SU-DHL-6 (cell line): Measurements from ENCODE around the gene TH.

Experiments
- H2AFZ ChIP-seq: fragments of 200-600 bp; sonication (generic); 2 replicates; pipeline ENCODE4 v1.6.1; 2014; ENCODE audit warnings: low read depth, mild to moderate bottlenecking, moderate library complexity, mixed read lengths, antibody characterized with exemption, low read length; ENCODE audit not compliant: severe bottlenecking
- H3F3A ChIP-seq: fragments of 200-600 bp; shearing (Covaris generic); 2 replicates; pipeline ENCODE4 v1.6.0; 2016; ENCODE audit warnings: antibody characterized with exemption, mild to moderate bottlenecking; ENCODE audit not compliant: insufficient read depth
- H3K27ac ChIP-seq: fragments of 200-600 bp; sonication (generic); 2 replicates; pipeline ENCODE4 v1.5.1; 2016; ENCODE audit warnings: low read depth, mild to moderate bottlenecking, low read length, moderate library complexity, mixed read lengths
- H3K27me3 ChIP-seq: fragments of 200-600 bp; sonication (generic), shearing (Covaris generic); 2 replicates; pipeline ENCODE4 v1.6.0; 2014; ENCODE audit warnings: mild to moderate bottlenecking, low read length
- H3K36me3 ChIP-seq: fragments of 200-600 bp; sonication (generic); 2 replicates; pipeline ENCODE4 v1.6.1; 2014; ENCODE audit warnings: mild to moderate bottlenecking, low read length, mixed read lengths
- H3K4me2 ChIP-seq: fragments of 300-600, 200-600 bp; shearing (Covaris generic), sonication (generic); 2 replicates; pipeline ENCODE4 v1.6.0; 2014; ENCODE audit warnings: low read length, low read depth, mild to moderate bottlenecking; ENCODE audit not compliant: poor library complexity, severe bottlenecking
- H3K4me3 ChIP-seq: fragments of 200-600 bp; sonication (generic); 2 replicates; pipeline ENCODE4 v1.5.1; 2014; ENCODE audit warnings: antibody characterized with exemption, low read length, mild to moderate bottlenecking, mixed read lengths; ENCODE audit not compliant: insufficient read depth, poor library complexity, severe bottlenecking
- H3K79me2 ChIP-seq: fragments of 200-600 bp; sonication (generic); 2 replicates; pipeline ENCODE4 v1.6.1; 2014; ENCODE audit warnings: mild to moderate bottlenecking, low read length, moderate library complexity; ENCODE audit not compliant: insufficient read depth
- H3K9ac ChIP-seq: fragments of 200-600 bp; sonication (generic); 2 replicates; pipeline ENCODE4 v1.7.0; 2014; ENCODE audit warnings: mild to moderate bottlenecking, low read length
- H3K9me2 ChIP-seq: fragments of 200-600 bp; sonication (generic); replicated peaks from 2 replicates; pipeline ENCODE4 v1.6.1; 2014; ENCODE audit warnings: low read length; ENCODE audit not compliant: insufficient read depth
- H3K9me3 ChIP-seq: fragments of 200-600 bp; sonication (generic); 2 replicates; pipeline ENCODE4 v1.6.1; 2014; ENCODE audit warnings: low read length, mixed read lengths; ENCODE audit not compliant: insufficient read depth
- H4K20me1 ChIP-seq: fragments of 200-600 bp; sonication (generic); 2 replicates; pipeline ENCODE4 v1.6.1; 2014; ENCODE audit warnings: low read depth, mild to moderate bottlenecking, antibody characterized with exemption, low read length, moderate library complexity, mixed read lengths
- EZH2phosphoT487 ChIP-seq: fragments of 200-600 bp; sonication (generic), shearing (Covaris generic); conservative IDR thresholded peaks from 2 replicates; pipeline ENCODE4 v1.6.1; 2018; ENCODE audit warnings: mild to moderate bottlenecking, antibody characterized with exemption, low read length, moderate library complexity, mixed read lengths
- TF ChIP-seq, protein P1 (sequence below): fragments of 200-600 bp; sonication (generic); IDR thresholded peaks from one replicate; pipeline ENCODE4 v1.5.1; 2017; ENCODE audit warnings: antibody characterized with exemption, mild to moderate bottlenecking, low read length, moderate library complexity; ENCODE audit not compliant: insufficient read depth, poor library complexity, severe bottlenecking

The TH gene

DNA sequence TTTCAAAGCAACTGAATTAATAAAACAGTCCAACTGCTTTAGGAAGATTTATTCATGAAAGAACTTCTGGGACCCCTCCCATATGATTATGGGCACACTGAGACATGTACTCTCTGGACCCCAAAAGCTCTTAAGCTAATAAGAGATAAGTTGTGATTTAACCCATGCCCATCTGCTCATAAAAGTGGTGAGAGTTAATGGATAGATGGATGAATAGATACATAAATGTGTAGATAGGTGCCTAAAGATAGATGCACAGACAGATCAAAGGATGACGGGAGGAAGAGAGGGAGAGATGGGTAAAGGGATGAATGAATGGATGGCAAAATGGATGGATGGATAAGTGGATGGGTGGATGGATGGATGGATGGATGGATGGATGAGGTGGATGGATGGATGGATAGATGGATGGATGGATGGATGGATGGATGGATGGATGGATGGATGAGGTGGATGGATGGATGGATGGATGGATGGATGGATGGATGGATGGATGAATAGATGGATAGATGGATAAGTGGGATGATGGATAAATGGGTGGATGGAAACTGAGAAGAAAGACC, 29.4 kb upstream of the TH start:
- no peaks in the 10 kb centered on the region for H3K36me3 ChIP-seq
- H4K20me1 ChIP-seq = no peaks in the 10 kb centered on the region
- TF ChIP-seq, protein P1, sequence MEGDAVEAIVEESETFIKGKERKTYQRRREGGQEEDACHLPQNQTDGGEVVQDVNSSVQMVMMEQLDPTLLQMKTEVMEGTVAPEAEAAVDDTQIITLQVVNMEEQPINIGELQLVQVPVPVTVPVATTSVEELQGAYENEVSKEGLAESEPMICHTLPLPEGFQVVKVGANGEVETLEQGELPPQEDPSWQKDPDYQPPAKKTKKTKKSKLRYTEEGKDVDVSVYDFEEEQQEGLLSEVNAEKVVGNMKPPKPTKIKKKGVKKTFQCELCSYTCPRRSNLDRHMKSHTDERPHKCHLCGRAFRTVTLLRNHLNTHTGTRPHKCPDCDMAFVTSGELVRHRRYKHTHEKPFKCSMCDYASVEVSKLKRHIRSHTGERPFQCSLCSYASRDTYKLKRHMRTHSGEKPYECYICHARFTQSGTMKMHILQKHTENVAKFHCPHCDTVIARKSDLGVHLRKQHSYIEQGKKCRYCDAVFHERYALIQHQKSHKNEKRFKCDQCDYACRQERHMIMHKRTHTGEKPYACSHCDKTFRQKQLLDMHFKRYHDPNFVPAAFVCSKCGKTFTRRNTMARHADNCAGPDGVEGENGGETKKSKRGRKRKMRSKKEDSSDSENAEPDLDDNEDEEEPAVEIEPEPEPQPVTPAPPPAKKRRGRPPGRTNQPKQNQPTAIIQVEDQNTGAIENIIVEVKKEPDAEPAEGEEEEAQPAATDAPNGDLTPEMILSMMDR = no peak
- TF ChIP-seq EZH2phosphoT487 = no peak
- H3K9me2 ChIP-seq = no peaks in the 10 kb centered on the region
- H2AFZ ChIP-seq = no peak overlapping the region
- H3K79me2 ChIP-seq = no peaks in the 10 kb centered on the region
- H3F3A ChIP-seq = no peaks in the 10 kb centered on the region
- H3K9ac ChIP-seq = no peak overlapping the region
- no peaks in the 10 kb centered on the region for H3K9me3 ChIP-seq
- H3K4me2 ChIP-seq = no peak overlapping the region
- no peak overlapping the region for H3K4me3 ChIP-seq
- no peaks in the 10 kb centered on the region for H3K27me3 ChIP-seq
- no peak overlapping the region for H3K27ac ChIP-seq

DNA sequence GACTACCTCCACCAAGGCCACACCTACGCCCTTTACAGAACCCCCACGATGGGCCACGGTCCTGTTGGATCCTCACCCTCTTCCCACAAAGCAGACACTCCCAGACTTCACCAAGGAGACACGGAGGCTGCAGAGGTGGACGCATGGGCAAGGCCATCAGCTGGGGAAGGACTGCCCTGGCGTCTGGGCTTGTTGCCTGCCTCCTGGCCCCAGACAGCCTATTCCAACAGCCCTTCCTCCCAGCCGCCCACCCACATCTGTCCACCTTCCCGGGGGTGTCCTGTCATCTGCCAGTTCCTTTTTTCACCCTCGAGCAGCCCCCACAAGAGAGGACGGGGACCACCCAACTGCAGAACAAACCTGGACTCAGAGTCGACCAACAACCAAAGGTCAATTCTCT, 28.9 kb upstream of the TH start:
- Histone ChIP-seq H3K9me2 (no peaks in the 10 kb centered on the region), H3K9me3 (no peaks in the 10 kb centered on the region), H3K4me3 (no peak overlapping the region), H3K36me3 (no peaks in the 10 kb centered on the region), H3F3A (no peaks in the 10 kb centered on the region), H3K4me2 (no peak overlapping the region), H2AFZ (no peak overlapping the region), H4K20me1 (no peaks in the 10 kb centered on the region), H3K9ac (no peak overlapping the region), H3K27me3 (no peaks in the 10 kb centered on the region), H3K79me2 (no peaks in the 10 kb centered on the region), H3K27ac (no peak overlapping the region)
- TF ChIP-seq, protein P1 = no peak
- TF ChIP-seq EZH2phosphoT487 = no peak

DNA sequence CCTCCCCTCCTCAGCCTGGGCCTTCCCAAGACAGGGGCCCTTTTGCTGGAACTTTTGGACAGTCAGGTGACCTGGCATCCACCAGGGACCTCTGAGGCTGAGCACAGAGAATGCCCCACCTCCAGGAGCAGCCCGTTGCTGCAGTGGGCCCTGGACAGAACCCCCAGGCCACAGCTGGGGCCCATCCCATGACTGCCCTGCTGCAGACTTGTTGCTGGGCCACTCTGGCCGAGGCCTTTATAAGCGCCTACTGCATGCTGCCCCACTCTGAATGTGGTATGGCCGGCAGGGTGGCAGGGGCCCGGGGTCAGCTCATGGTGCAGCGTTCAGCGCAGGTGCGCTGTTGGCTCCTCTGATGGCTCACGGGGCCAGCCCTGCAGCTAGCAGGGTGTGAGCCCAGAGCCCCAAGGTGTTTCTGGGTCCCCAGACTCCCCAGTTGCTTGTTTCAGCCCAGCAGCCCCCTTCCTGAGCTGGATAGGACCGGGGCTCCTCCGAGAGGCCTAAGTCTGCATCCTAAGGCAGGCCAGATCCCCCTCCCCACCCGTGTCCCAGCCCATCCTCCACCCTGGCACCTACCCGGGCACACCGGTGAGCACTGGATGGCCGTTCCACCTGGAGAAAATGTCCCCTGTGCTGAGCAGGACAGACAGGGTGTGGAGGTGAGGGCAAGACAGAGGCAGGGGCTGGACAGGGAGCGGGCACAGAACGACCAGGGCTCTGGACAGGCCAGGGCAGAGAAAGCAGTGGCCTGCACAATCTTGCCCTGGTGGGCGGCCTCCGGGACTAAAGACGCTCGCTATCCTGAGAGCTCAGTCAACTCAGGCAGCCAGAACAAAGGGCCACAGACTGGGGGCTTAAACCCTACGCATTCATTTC, 28.1 kb upstream of the TH start:
- Histone ChIP-seq H3F3A (no peaks in the 10 kb centered on the region), H2AFZ (no peak overlapping the region), H3K9me2 (no peaks in the 10 kb centered on the region), H3K9ac (no peak overlapping the region), H3K4me3 (no peak overlapping the region), H3K9me3 (no peaks in the 10 kb centered on the region), H3K27ac (no peak overlapping the region), H3K4me2 (no peak overlapping the region), H3K27me3 (no peaks in the 10 kb centered on the region), H3K79me2 (no peaks in the 10 kb centered on the region), H4K20me1 (no peaks in the 10 kb centered on the region), H3K36me3 (no peaks in the 10 kb centered on the region)
- TF ChIP-seq EZH2phosphoT487 = no peak
- TF ChIP-seq, protein P1 = no peak
